Parathyroid adenoma (tissue), 2 donors: Measurements from ENCODE around the gene KLF6.

Source experiments
- H2AFZ ChIP-seq: fragments of 300-600 bp; sonication (generic); one replicate; pipeline ENCODE4 v1.7.0; 2017; ENCODE audit warnings: antibody characterized with exemption, mild to moderate bottlenecking
- H3K27ac ChIP-seq: fragments of 300-600 bp; sonication (generic); one replicate; pipeline ENCODE4 v1.7.0; 2017
- H3K27me3 ChIP-seq: fragments of 300-600 bp; sonication (generic); one replicate; pipeline ENCODE4 v1.7.0; 2017; ENCODE audit warnings: low read length; ENCODE audit not compliant: control insufficient read depth, insufficient read depth
- H3K36me3 ChIP-seq: fragments of 300-600 bp; sonication (generic); one replicate; pipeline ENCODE4 v1.7.0; 2017; ENCODE audit warnings: low read length; ENCODE audit not compliant: control insufficient read depth, insufficient read depth
- H3K4me1 ChIP-seq: fragments of 300-600 bp; sonication (generic); one replicate; pipeline ENCODE4 v1.7.0; 2017; ENCODE audit warnings: control low read depth
- H3K4me2 ChIP-seq: fragments of 300-600 bp; sonication (generic); one replicate; pipeline ENCODE4 v1.7.0; 2017; ENCODE audit warnings: low read length
- H3K4me3 ChIP-seq: fragments of 300-600 bp; sonication (generic); one replicate; pipeline ENCODE4 v1.7.0; 2017; ENCODE audit warnings: low read depth, low read length
- H3K79me2 ChIP-seq: fragments of 300-600 bp; sonication (generic); one replicate; pipeline ENCODE4 v1.7.0; 2017; ENCODE audit warnings: control low read depth
- H3K9ac ChIP-seq: fragments of 300-600 bp; sonication (generic); one replicate; pipeline ENCODE4 v1.7.0; 2017; ENCODE audit warnings: mild to moderate bottlenecking
- H3K9me3 ChIP-seq: fragments of 300-600 bp; sonication (generic); one replicate; pipeline ENCODE4 v1.7.0; 2017; ENCODE audit warnings: low read length; ENCODE audit not compliant: control insufficient read depth
- TF ChIP-seq, protein P1 (sequence below): fragments of 300-600 bp; sonication (generic); IDR thresholded peaks from one replicate; pipeline ENCODE4 v1.7.0; 2017; ENCODE audit warnings: antibody characterized with exemption, mild to moderate bottlenecking
- donor health status: primary hyperparathyroidism.

Gene KLF6

DNA sequence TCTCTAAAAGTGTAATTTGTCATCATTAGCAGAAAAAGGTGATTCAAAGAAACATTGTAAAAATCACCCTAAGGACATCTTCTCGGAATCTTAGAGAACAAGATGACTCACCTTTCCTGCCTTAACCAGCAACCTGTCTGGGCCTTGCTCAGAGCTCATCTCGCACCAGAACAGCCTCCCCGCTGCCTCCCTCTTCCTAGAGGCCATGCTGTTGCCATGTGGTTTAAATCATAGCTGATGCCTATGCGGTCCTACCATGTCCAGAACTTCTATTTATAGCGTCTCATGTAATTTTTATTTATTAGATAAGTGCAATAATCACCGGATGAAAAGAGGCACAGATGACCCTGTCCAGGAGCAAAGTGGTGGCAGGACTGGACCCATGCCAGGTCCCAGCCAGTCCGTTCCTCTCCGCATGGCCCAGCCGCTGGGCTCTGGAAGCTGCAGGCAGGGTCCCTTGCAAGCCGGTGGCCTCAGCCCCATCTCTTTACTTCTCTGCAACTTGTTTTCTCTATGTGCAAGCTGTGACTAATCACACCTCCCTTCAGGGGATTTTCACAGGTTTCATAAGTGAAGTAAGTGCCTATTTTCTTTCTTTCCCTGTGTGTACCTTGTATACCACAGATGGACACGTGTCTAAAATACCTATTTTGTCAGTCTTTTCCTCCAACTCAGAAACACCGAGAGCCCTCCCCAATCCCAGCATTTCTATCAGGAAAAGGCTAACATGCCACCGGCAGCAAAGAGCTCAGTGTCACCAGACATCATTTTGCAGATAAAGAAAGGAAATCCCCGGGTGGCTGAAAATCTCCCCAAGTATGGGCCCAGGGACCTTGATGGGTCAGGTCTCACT, 27.1 kb downstream of the KLF6 start:
- Histone ChIP-seq H3K36me3 (no peaks in the 10 kb centered on the region), H3K27ac (no peak overlapping the region), H2AFZ (no peak overlapping the region), H3K4me1 (no peaks in the 10 kb centered on the region), H3K4me2 (no peak overlapping the region), H3K79me2 (no peaks in the 10 kb centered on the region), H3K9me3 (no peaks in the 10 kb centered on the region), H3K4me3 (no peak overlapping the region), H3K27me3 (no peaks in the 10 kb centered on the region), H3K9ac (no peak overlapping the region)
- TF ChIP-seq, protein P1, sequence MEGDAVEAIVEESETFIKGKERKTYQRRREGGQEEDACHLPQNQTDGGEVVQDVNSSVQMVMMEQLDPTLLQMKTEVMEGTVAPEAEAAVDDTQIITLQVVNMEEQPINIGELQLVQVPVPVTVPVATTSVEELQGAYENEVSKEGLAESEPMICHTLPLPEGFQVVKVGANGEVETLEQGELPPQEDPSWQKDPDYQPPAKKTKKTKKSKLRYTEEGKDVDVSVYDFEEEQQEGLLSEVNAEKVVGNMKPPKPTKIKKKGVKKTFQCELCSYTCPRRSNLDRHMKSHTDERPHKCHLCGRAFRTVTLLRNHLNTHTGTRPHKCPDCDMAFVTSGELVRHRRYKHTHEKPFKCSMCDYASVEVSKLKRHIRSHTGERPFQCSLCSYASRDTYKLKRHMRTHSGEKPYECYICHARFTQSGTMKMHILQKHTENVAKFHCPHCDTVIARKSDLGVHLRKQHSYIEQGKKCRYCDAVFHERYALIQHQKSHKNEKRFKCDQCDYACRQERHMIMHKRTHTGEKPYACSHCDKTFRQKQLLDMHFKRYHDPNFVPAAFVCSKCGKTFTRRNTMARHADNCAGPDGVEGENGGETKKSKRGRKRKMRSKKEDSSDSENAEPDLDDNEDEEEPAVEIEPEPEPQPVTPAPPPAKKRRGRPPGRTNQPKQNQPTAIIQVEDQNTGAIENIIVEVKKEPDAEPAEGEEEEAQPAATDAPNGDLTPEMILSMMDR, result no peak

GRCh38 chr10:3757250-3757637, 27.8 kb downstream of the KLF6 start:
- H2AFZ ChIP-seq, result no peak overlapping the region
- no peak overlapping the region for H3K9ac ChIP-seq
- no peak overlapping the region for H3K4me2 ChIP-seq
- H3K79me2 ChIP-seq, result no peaks in the 10 kb centered on the region
- no peak overlapping the region for H3K4me3 ChIP-seq
- no peaks in the 10 kb centered on the region for H3K36me3 ChIP-seq
- no peaks in the 10 kb centered on the region for H3K27me3 ChIP-seq
- TF ChIP-seq, protein P1, result no peak
- H3K4me1 ChIP-seq, result no peaks in the 10 kb centered on the region
- no peaks in the 10 kb centered on the region for H3K9me3 ChIP-seq
- no peak overlapping the region for H3K27ac ChIP-seq

DNA sequence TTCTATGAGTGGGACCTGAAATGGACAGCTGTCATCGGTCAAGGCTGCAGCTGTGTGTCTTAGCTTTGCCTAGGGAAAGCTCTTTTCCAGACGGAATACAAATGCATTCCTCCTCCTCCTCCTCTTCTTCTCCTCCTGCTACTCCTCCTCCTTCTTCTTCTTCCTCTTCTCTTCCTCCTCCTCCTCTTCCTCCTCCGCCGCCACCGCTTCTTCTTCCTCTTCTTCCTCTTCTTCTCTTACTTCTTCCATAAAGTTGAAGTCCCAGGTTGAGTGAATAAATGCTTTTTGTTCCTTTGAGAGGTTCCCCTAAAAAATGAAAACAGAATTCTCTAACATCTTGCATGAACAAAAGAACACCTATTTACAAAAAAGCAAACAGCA, 28.7 kb downstream of the KLF6 start:
- TF ChIP-seq, protein P1, result no peak
- no peaks in the 10 kb centered on the region for H3K27me3 ChIP-seq
- no peak overlapping the region for H3K4me2 ChIP-seq
- H3K4me3 ChIP-seq, result no peak overlapping the region
- H3K9ac ChIP-seq, result no peak overlapping the region
- H3K36me3 ChIP-seq, result no peaks in the 10 kb centered on the region
- no peaks in the 10 kb centered on the region for H3K79me2 ChIP-seq
- H2AFZ ChIP-seq, result no peak overlapping the region
- no peaks in the 10 kb centered on the region for H3K4me1 ChIP-seq
- H3K9me3 ChIP-seq, result no peaks in the 10 kb centered on the region
- H3K27ac ChIP-seq, result no peak overlapping the region

- Histone ChIP-seq H3K4me2 (no peak overlapping the region), H3K9me3 (no peaks in the 10 kb centered on the region), H3K9ac (no peak overlapping the region), H3K4me1 (no peaks in the 10 kb centered on the region), H3K27me3 (no peaks in the 10 kb centered on the region), H3K4me3 (no peak overlapping the region), H3K79me2 (no peaks in the 10 kb centered on the region), H3K36me3 (no peaks in the 10 kb centered on the region), H2AFZ (no peak overlapping the region), H3K27ac (no peak overlapping the region)
- TF ChIP-seq, protein P1, result no peak
These were observed 29.3 kb downstream of the KLF6 start for GRCh38 chr10:3755440-3756359.
